HepG2 (cell line): ENCODE data around the gene CD248. TPM values are rescaled to one million over a fixed set of nuclear protein-coding genes. Genes with fewer than 3 reads are reported as not detected.

Experiments
- BRCA1 ChIP-seq: sonication (generic); formaldehyde crosslinking; IDR thresholded peaks from 2 replicates; pipeline ENCODE4 v1.4.0; 2020; ENCODE audit warnings: missing genetic modification reagents
- ETV6 ChIP-seq: sonication (generic); formaldehyde crosslinking; conservative IDR thresholded peaks from 2 replicates; pipeline ENCODE4 v1.4.0; 2020; ENCODE audit warnings: missing genetic modification reagents
- HHEX ChIP-seq: IDR thresholded peaks from 2 replicates; pipeline ENCODE4 v1.6.1; 2016; ENCODE audit warnings: control low read depth
- KAT7 ChIP-seq: IDR thresholded peaks from 2 replicates; pipeline ENCODE4 v1.6.1; 2018; ENCODE audit warnings: borderline replicate concordance, missing compliant biosample characterization
- MAFK ChIP-seq, 2 experiments: IDR thresholded peaks in 1 of 2; conservative IDR thresholded peaks in 1 of 2; 2 replicates each; pipeline ENCODE4 v1.6.1; 2011; ENCODE audit warnings: improper control_type of control experiment in 2 of 2, low read length in 2 of 2
- MXD4 ChIP-seq: IDR thresholded peaks from 2 replicates; pipeline ENCODE4 v1.6.1; 2016; ENCODE audit warnings: mild to moderate bottlenecking, missing biosample characterization, missing genetic modification reagents
- NR2F2 ChIP-seq: IDR thresholded peaks from 2 replicates; pipeline ENCODE4 v1.6.1; 2012; ENCODE audit warnings: low read depth, inconsistent platforms, borderline replicate concordance
- PITX1 ChIP-seq: sonication (generic); formaldehyde crosslinking; IDR thresholded peaks from 2 replicates; pipeline ENCODE4 v1.5.1; 2020; ENCODE audit warnings: mild to moderate bottlenecking, missing genetic modification reagents
- RELA ChIP-seq: sonication (generic); formaldehyde crosslinking; IDR thresholded peaks from 2 replicates; pipeline ENCODE4 v1.4.0; 2020; ENCODE audit warnings: missing genetic modification reagents
- SIN3A ChIP-seq: IDR thresholded peaks from 2 replicates; pipeline ENCODE4 v1.6.1; 2011; ENCODE audit warnings: low read depth, mild to moderate bottlenecking, control low read depth, low read length, borderline replicate concordance
- SMAD3 ChIP-seq: sonication (generic); formaldehyde crosslinking; IDR thresholded peaks from 2 replicates; pipeline ENCODE4 v1.4.0; 2020; ENCODE audit warnings: missing genetic modification reagents
- ZFP1 ChIP-seq: IDR thresholded peaks from 2 replicates; pipeline ENCODE4 v1.6.1; 2016
- ZNF124 ChIP-seq: sonication (generic); formaldehyde crosslinking; IDR thresholded peaks from 2 replicates; pipeline ENCODE4 v1.4.0; 2020; ENCODE audit warnings: missing genetic modification reagents
- ZNF484 ChIP-seq: sonication (generic); formaldehyde crosslinking; IDR thresholded peaks from 2 replicates; pipeline ENCODE4 v1.5.1; 2020; ENCODE audit warnings: mild to moderate bottlenecking, low read depth, missing genetic modification reagents, borderline replicate concordance
- ZNF720 ChIP-seq: sonication (generic); formaldehyde crosslinking; IDR thresholded peaks from 2 replicates; pipeline ENCODE4 v1.4.0; 2020; ENCODE audit warnings: missing genetic modification reagents
- ZNF747 ChIP-seq: sonication (generic); formaldehyde crosslinking; IDR thresholded peaks from 2 replicates; pipeline ENCODE4 v1.8.1; 2023; ENCODE audit warnings: missing genetic modification reagents, mild to moderate bottlenecking, borderline replicate concordance
- ZNF776 ChIP-seq: sonication (generic); formaldehyde crosslinking; IDR thresholded peaks from 2 replicates; pipeline ENCODE4 v1.4.0; 2020; ENCODE audit warnings: mild to moderate bottlenecking, missing genetic modification reagents
- polyA plus RNA-seq, 8 experiments: library from polyadenylated mRNA; depleted of rRNA in 3 of 8; stranded (reverse) in 7 of 8; unstranded in 1 of 8; fragments of >200 nt; fragmentation: Illumina TruSeq in 4 of 8; extraction: Trizol in 4 of 8; gene quantifications; 2 replicates each; pipeline versions ENCODE4 v1.2.1 to v1.2.3, GENCODE V29; 2011 to 2016; ENCODE audit warnings: low read depth in 4 of 8, missing spikeins in 1 of 8, mixed read lengths in 1 of 8; ENCODE audit not compliant: insufficient read depth in 1 of 8
- total RNA-seq, 5 experiments: library from RNA; depleted of rRNA; stranded (reverse); fragments of >200 nt; fragmentation: Illumina TruSeq; extraction: Trizol; gene quantifications; 2 replicates each; pipeline ENCODE4 v1.2.3, GENCODE V29; 2016; ENCODE audit warnings: low read depth in 1 of 5
- TF ChIP-seq, protein P1 (sequence below): sonication (generic); formaldehyde crosslinking; conservative IDR thresholded peaks from 2 replicates; pipeline ENCODE4 v1.4.0; 2020; ENCODE audit warnings: missing genetic modification reagents
- TF ChIP-seq, protein P2 (sequence below): sonication (generic); formaldehyde crosslinking; conservative IDR thresholded peaks from 2 replicates; pipeline ENCODE4 v1.8.1; 2023; ENCODE audit warnings: missing genetic modification reagents
- TF ChIP-seq, protein P3 (sequence below): sonication (generic); formaldehyde crosslinking; IDR thresholded peaks from 2 replicates; pipeline ENCODE4 v1.8.0; 2022; ENCODE audit warnings: missing genetic modification reagents, mild to moderate bottlenecking, inconsistent platforms, borderline replicate concordance
- TF ChIP-seq, protein P4 (sequence below): sonication (generic); formaldehyde crosslinking; IDR thresholded peaks from 2 replicates; pipeline ENCODE4 v1.8.0; 2022; ENCODE audit warnings: mild to moderate bottlenecking, missing genetic modification reagents, moderate library complexity
- TF ChIP-seq, protein P5 (sequence below): sonication (generic); formaldehyde crosslinking; IDR thresholded peaks from 2 replicates; pipeline ENCODE4 v1.9.0; 2021; ENCODE audit warnings: missing genetic modification reagents, borderline replicate concordance

Gene CD248
- total and polyA plus RNA-seq, 2 of the 13 experiments (the other 11 are each of a cell fraction or from before 2014, with no cell fraction given) = 0.25 to 0.35 TPM

DNA sequence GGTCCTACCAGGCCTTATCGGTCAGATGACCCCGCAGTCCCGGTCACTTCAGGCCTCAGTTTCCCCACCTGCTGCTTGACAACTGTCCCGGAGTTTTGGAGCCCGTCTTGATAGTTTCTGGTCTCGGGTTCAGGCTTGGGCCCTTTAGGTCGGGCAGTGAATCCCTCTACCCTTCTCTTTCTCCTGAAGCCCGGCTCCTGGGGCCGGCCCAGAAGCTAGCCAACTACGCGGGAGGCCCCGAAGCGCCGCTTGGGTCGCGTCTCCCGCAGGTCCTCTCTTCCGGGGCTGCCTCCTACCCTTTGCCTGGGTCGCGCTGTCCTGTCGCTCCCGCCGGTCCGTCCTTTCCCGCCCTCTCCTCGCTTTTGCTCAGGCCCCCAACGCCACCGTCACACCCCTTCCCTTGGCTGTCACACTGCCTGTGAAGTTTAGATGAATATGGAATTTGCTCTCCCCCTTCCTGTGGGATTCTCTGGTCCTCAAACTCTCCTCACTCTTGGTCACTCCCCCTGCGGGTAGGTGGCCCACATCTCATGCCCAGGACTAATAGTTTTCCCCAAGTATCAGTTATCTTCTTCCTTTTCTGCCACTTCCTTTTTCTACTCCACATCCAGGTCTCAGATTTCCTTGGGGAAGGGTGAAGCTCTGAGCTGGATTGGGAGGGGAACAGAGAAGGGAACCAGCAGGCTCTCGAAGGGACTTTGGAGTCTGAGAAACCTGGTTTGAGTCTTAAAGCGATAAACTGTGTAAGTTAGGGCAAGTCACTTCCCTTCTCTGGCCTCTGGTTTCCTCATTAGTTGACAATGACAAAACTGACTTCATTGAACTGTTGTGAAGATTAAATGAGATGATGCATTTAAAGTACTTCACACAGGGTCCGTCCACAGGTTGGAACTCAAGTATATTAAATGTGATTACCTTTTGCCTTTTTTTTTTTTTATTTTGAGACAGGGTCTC is 47.6 kb downstream of the CD248 start (continued):
- TF ChIP-seq, protein P1, sequence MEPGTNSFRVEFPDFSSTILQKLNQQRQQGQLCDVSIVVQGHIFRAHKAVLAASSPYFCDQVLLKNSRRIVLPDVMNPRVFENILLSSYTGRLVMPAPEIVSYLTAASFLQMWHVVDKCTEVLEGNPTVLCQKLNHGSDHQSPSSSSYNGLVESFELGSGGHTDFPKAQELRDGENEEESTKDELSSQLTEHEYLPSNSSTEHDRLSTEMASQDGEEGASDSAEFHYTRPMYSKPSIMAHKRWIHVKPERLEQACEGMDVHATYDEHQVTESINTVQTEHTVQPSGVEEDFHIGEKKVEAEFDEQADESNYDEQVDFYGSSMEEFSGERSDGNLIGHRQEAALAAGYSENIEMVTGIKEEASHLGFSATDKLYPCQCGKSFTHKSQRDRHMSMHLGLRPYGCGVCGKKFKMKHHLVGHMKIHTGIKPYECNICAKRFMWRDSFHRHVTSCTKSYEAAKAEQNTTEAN (CRISPR knock-in tag) = no peak
- TF ChIP-seq ZFP1 (no peak), MXD4 (CRISPR knock-in tag) (no peak), RELA (CRISPR knock-in tag) (no peak), BRCA1 (CRISPR knock-in tag) (no peak), KAT7 (CRISPR knock-in tag) (no peak), ETV6 (CRISPR knock-in tag) (no peak), PITX1 (CRISPR knock-in tag) (no peak), HHEX (no peak), ZNF747 (CRISPR knock-in tag) (no peak), NR2F2 (no peak), ZNF124 (CRISPR knock-in tag) (no peak), ZNF484 (CRISPR knock-in tag) (no peak), ZNF720 (CRISPR knock-in tag) (no peak), ZNF776 (CRISPR knock-in tag) (0 out of 2 replicates have a peak, but pooled peaks have one; percentile 20), SMAD3 (no peak), MAFK (conservative IDR thresholded peaks at IDR 0.05 in 1 of 2, IDR thresholded peaks at IDR 0.05 in 1 of 2; ENCODE audit: low read length in 2 of 2) (no peak), SIN3A (peak; percentile 58; the same call in 1 of the 2 replicates)
- TF ChIP-seq, protein P2, sequence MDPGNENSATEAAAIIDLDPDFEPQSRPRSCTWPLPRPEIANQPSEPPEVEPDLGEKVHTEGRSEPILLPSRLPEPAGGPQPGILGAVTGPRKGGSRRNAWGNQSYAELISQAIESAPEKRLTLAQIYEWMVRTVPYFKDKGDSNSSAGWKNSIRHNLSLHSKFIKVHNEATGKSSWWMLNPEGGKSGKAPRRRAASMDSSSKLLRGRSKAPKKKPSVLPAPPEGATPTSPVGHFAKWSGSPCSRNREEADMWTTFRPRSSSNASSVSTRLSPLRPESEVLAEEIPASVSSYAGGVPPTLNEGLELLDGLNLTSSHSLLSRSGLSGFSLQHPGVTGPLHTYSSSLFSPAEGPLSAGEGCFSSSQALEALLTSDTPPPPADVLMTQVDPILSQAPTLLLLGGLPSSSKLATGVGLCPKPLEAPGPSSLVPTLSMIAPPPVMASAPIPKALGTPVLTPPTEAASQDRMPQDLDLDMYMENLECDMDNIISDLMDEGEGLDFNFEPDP (CRISPR knock-in tag) = no peak
- TF ChIP-seq, protein P3, sequence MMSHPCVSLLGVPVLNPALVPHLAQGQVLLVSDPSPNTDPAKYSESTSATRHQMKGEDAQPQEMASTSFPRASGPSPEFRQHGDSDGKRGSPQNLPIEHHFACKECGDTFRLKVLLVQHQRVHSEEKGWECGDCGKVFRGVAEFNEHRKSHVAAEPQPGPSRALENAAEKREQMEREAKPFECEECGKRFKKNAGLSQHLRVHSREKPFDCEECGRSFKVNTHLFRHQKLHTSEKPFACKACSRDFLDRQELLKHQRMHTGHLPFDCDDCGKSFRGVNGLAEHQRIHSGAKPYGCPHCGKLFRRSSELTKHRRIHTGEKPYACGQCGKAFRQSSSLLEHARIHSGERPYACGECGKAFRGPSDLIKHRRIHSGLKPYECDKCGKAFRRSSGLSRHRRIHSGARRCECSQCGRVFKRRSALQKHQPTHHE (CRISPR knock-in tag) = 0 out of 2 replicates have a peak, but pooled peaks have one; percentile 10
- TF ChIP-seq, protein P4, sequence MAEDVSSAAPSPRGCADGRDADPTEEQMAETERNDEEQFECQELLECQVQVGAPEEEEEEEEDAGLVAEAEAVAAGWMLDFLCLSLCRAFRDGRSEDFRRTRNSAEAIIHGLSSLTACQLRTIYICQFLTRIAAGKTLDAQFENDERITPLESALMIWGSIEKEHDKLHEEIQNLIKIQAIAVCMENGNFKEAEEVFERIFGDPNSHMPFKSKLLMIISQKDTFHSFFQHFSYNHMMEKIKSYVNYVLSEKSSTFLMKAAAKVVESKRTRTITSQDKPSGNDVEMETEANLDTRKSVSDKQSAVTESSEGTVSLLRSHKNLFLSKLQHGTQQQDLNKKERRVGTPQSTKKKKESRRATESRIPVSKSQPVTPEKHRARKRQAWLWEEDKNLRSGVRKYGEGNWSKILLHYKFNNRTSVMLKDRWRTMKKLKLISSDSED (CRISPR knock-in tag) = no peak
- TF ChIP-seq, protein P5, sequence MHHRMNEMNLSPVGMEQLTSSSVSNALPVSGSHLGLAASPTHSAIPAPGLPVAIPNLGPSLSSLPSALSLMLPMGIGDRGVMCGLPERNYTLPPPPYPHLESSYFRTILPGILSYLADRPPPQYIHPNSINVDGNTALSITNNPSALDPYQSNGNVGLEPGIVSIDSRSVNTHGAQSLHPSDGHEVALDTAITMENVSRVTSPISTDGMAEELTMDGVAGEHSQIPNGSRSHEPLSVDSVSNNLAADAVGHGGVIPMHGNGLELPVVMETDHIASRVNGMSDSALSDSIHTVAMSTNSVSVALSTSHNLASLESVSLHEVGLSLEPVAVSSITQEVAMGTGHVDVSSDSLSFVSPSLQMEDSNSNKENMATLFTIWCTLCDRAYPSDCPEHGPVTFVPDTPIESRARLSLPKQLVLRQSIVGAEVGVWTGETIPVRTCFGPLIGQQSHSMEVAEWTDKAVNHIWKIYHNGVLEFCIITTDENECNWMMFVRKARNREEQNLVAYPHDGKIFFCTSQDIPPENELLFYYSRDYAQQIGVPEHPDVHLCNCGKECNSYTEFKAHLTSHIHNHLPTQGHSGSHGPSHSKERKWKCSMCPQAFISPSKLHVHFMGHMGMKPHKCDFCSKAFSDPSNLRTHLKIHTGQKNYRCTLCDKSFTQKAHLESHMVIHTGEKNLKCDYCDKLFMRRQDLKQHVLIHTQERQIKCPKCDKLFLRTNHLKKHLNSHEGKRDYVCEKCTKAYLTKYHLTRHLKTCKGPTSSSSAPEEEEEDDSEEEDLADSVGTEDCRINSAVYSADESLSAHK (CRISPR knock-in tag) = no peak
